NB4 (cell line): ENCODE results near the gene DENND4A.
A peak's percentile ranks its signal among the peaks of the same experiment; 100 is the strongest.

Source experiments
- POLR2A ChIP-seq: IDR thresholded peaks from 2 replicates; pipeline ENCODE4 v1.6.1; 2011; ENCODE audit warnings: mild to moderate bottlenecking; ENCODE audit not compliant: insufficient read length; ENCODE audit errors: extremely low read depth
- TF ChIP-seq, protein P1 (sequence below): IDR thresholded peaks from one replicate; pipeline ENCODE4 v1.5.1; 2012; ENCODE audit warnings: low read depth, low read length

DNA sequence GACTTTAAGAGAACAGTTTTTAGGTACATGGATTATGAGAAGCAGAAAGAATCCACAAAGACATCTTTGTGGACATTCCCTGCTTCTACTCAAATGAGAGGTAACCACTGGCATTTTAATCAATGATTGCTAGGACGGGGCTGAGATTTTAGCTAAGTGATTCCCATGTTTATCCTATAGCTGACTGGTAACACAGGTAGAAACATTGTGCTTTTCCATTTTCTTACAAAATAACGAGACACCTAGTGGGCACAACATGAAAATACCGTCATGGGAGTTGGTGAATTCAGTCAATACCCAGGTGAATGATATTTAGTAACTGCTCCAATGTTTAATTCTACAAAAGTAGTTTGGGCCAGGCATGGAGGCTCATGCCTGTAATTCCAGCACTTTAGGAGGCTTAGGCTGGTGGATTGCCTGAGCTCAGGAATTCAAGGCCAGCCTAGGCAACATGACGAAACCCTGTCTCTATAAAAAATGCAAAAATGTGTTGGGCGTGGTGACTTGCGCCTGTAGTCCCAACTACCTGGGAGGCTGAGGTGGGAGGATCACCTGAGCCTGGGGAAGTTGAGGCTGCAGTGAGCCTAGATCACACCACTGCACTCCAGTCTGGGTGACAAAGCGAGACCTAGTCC is 37.2 kb upstream of the DENND4A start:
- no peak for TF ChIP-seq POLR2A
- TF ChIP-seq, protein P1, sequence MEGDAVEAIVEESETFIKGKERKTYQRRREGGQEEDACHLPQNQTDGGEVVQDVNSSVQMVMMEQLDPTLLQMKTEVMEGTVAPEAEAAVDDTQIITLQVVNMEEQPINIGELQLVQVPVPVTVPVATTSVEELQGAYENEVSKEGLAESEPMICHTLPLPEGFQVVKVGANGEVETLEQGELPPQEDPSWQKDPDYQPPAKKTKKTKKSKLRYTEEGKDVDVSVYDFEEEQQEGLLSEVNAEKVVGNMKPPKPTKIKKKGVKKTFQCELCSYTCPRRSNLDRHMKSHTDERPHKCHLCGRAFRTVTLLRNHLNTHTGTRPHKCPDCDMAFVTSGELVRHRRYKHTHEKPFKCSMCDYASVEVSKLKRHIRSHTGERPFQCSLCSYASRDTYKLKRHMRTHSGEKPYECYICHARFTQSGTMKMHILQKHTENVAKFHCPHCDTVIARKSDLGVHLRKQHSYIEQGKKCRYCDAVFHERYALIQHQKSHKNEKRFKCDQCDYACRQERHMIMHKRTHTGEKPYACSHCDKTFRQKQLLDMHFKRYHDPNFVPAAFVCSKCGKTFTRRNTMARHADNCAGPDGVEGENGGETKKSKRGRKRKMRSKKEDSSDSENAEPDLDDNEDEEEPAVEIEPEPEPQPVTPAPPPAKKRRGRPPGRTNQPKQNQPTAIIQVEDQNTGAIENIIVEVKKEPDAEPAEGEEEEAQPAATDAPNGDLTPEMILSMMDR = peak; percentile 53
